GM23248 (cell line): ENCODE data around the gene SPINT2. TPM values are rescaled to one million over a fixed set of nuclear protein-coding genes. Genes with fewer than 3 reads are reported as not detected.
A peak's percentile ranks its signal among the peaks of the same experiment; 100 is the strongest.

Source experiments
- DNase-seq: peaks from one replicate; pipeline ENCODE4 v3.0.0-alpha.2; 2015
- H2AFZ ChIP-seq: fragments of 200-600 bp; sonication (generic); 2 replicates; pipeline ENCODE4 v1.6.1; 2016; ENCODE audit warnings: antibody characterized with exemption
- H3F3A ChIP-seq: fragments of 200-600 bp; sonication (generic); 2 replicates; pipeline ENCODE4 v1.6.1; 2016; ENCODE audit warnings: mild to moderate bottlenecking, antibody characterized with exemption, mixed run types; ENCODE audit not compliant: insufficient read depth
- H3K27ac ChIP-seq: fragments of 200-600 bp; sonication (generic); 2 replicates; pipeline ENCODE4 v1.5.1; 2016; ENCODE audit warnings: mild to moderate bottlenecking
- H3K27me3 ChIP-seq: fragments of 200-600 bp; sonication (generic); replicated peaks from 2 replicates; pipeline ENCODE4 v1.6.1; 2016; ENCODE audit warnings: mild to moderate bottlenecking; ENCODE audit not compliant: insufficient read depth
- H3K36me3 ChIP-seq: fragments of 200-600 bp; sonication (generic); 2 replicates; pipeline ENCODE4 v1.6.1; 2016; ENCODE audit warnings: low read depth, mild to moderate bottlenecking
- H3K4me1 ChIP-seq: fragments of 200-600 bp; sonication (generic); 2 replicates; pipeline ENCODE4 v1.6.1; 2016; ENCODE audit warnings: mild to moderate bottlenecking; ENCODE audit not compliant: insufficient read depth
- H3K4me2 ChIP-seq: fragments of 200-600 bp; sonication (generic); one replicate; pipeline ENCODE4 v1.6.1; 2016; ENCODE audit warnings: mild to moderate bottlenecking; ENCODE audit not compliant: unreplicated experiment
- H3K4me3 ChIP-seq: fragments of 200-600 bp; sonication (generic); 2 replicates; pipeline ENCODE4 v1.5.1; 2016; ENCODE audit warnings: mild to moderate bottlenecking
- H3K79me2 ChIP-seq: fragments of 200-600 bp; sonication (generic); 2 replicates; pipeline ENCODE4 v1.6.1; 2016; ENCODE audit warnings: mild to moderate bottlenecking; ENCODE audit not compliant: insufficient read depth
- H3K9ac ChIP-seq: fragments of 200-600 bp; sonication (generic); 2 replicates; pipeline ENCODE4 v1.6.1; 2016; ENCODE audit warnings: mild to moderate bottlenecking
- H3K9me2 ChIP-seq: fragments of 200-600 bp; sonication (generic); 2 replicates; pipeline ENCODE4 v1.6.1; 2016; ENCODE audit warnings: mixed run types, mild to moderate bottlenecking, moderate library complexity; ENCODE audit not compliant: insufficient read depth
- H3K9me3 ChIP-seq: fragments of 200-600 bp; sonication (generic); one replicate; pipeline ENCODE4 v1.6.1; 2017; ENCODE audit warnings: low read depth
- H4K20me1 ChIP-seq: fragments of 200-600 bp; sonication (generic); 2 replicates; pipeline ENCODE4 v1.6.0; 2016; ENCODE audit not compliant: insufficient read depth
- EZH2 ChIP-seq: fragments of 200-600 bp; sonication (generic); IDR thresholded peaks from 2 replicates; pipeline ENCODE4 v1.6.1; 2018; ENCODE audit warnings: antibody characterized with exemption, mild to moderate bottlenecking; ENCODE audit not compliant: insufficient read depth, poor library complexity, severe bottlenecking
- EZH2phosphoT487 ChIP-seq: fragments of 200-600 bp; sonication (generic); IDR thresholded peaks from 2 replicates; pipeline ENCODE4 v1.6.1; 2018; ENCODE audit warnings: antibody characterized with exemption, moderate library complexity, mild to moderate bottlenecking, low read depth; ENCODE audit not compliant: insufficient read depth
- WGBS, 2 experiments: methylation state at CpG; one replicate each; pipeline ENCODE4 v1.1.6; 2015 to 2017; ENCODE audit warnings: low lambda C conversion rate in 2 of 2, low coverage in 1 of 2; ENCODE audit errors: missing lambda C conversion rate in 2 of 2; 5-methylcytosine and 5-hydroxymethylcytosine counted together
- in situ Hi-C: fragments of 300-500 bp; cut with MboI; formaldehyde crosslinking; loops from 2 replicates; pipeline ENCODE4 v1.15.0; 2020
- polyA plus RNA-seq: library from polyadenylated mRNA; unstranded; fragments of >200 nt; fragmentation: Nextera tagmentation; extraction: Ambion mirVana; gene quantifications from 2 replicates; pipeline ENCODE4 v1.2.1, GENCODE V29; 2016
- total RNA-seq: library from RNA; depleted of rRNA; stranded (reverse); fragments of >200 nt; shearing (Covaris generic); gene quantifications from 2 replicates; pipeline ENCODE4 v1.2.3, GENCODE V29; 2014

The SPINT2 gene
- total and polyA plus RNA-seq, 2 experiments from 2014 or later, result 3.2 to 9.3 TPM

- Histone ChIP-seq H3K79me2 (no peaks in the 10 kb centered on the region), H4K20me1 (no peaks in the 10 kb centered on the region), H3K36me3 (no peaks in the 10 kb centered on the region), H2AFZ (no peak overlapping the region), H3K9me3 (no peaks in the 10 kb centered on the region), H3K27ac (no peak overlapping the region), H3K9me2 (no peaks in the 10 kb centered on the region), H3K9ac (no peak overlapping the region), H3K4me2 (no peak overlapping the region), H3K4me3 (no peak overlapping the region), H3K4me1 (peaks cover 16% of the 10 kb centered on the region), H3K27me3 (no peaks in the 10 kb centered on the region), H3F3A (no peaks in the 10 kb centered on the region)
- 90 to 91% methylated on average over 9 of the region's 9 CpGs for WGBS, 2 experiments
- in situ Hi-C loops, result no loop called here
- no peak for TF ChIP-seq EZH2phosphoT487
- no peak for TF ChIP-seq EZH2
- DNase-seq, result no peak
These were observed 28.9 kb downstream of the SPINT2 start for GRCh38 chr19:38293281-38293680.

- H4K20me1 ChIP-seq, result no peaks in the 10 kb centered on the region
- TF ChIP-seq EZH2phosphoT487 (no peak), EZH2 (no peak)
- DNase-seq, result no peak
- H3K4me3 ChIP-seq, result no peak overlapping the region
- H3K9me3 ChIP-seq, result no peaks in the 10 kb centered on the region
- no peaks in the 10 kb centered on the region for H3K79me2 ChIP-seq
- no peaks in the 10 kb centered on the region for H3K27me3 ChIP-seq
- H3K27ac ChIP-seq, result no peak overlapping the region
- H3F3A ChIP-seq, result no peaks in the 10 kb centered on the region
- H3K4me2 ChIP-seq, result no peak overlapping the region
- H2AFZ ChIP-seq, result no peak overlapping the region
- WGBS, 2 experiments, result 67 to 81% methylated on average over 8 of the region's 8 CpGs
- no peaks in the 10 kb centered on the region for H3K36me3 ChIP-seq
- no peaks in the 10 kb centered on the region for H3K9me2 ChIP-seq
- no peak overlapping the region for H3K9ac ChIP-seq
- peaks cover 16% of the 10 kb centered on the region for H3K4me1 ChIP-seq
- in situ Hi-C loops, result no loop called here
These were observed 29.7 kb downstream of the SPINT2 start for GRCh38 chr19:38294090-38294489.

GRCh38 chr19:38298821-38299680 is 34.7 kb downstream of the SPINT2 start:
- no peaks in the 10 kb centered on the region for H3K9me3 ChIP-seq
- H3F3A ChIP-seq, result peaks cover 21% of the 10 kb centered on the region
- no peak for DNase-seq
- no peak overlapping the region for H3K27ac ChIP-seq
- no peak overlapping the region for H3K9ac ChIP-seq
- 57 to 62% methylated on average over 11 of the region's 11 CpGs for WGBS, 2 experiments
- H4K20me1 ChIP-seq, result no peaks in the 10 kb centered on the region
- no peak overlapping the region for H2AFZ ChIP-seq
- no peak overlapping the region for H3K4me3 ChIP-seq
- in situ Hi-C loops, result no loop called here
- peaks cover 11% of the 10 kb centered on the region for H3K4me1 ChIP-seq
- no peaks in the 10 kb centered on the region for H3K36me3 ChIP-seq
- no peaks in the 10 kb centered on the region for H3K27me3 ChIP-seq
- no peaks in the 10 kb centered on the region for H3K9me2 ChIP-seq
- no peaks in the 10 kb centered on the region for H3K79me2 ChIP-seq
- TF ChIP-seq EZH2phosphoT487 (no peak), EZH2 (no peak)
- H3K4me2 ChIP-seq, result no peak overlapping the region

- Histone ChIP-seq H3K9me3 (no peaks in the 10 kb centered on the region), H3K4me3 (no peak within 1 kb of the TSS), H3K27ac (no peak within 1 kb of the TSS), H3K9ac (no peak within 1 kb of the TSS), H3K4me2 (no peak within 1 kb of the TSS), H3K27me3 (no peaks in the 10 kb centered on the region), H3K36me3 (no peaks in the 10 kb centered on the region; the same call in 1 of the 2 replicates), H4K20me1 (no peaks in the 10 kb centered on the region), H3K9me2 (no peaks in the 10 kb centered on the region), H3K79me2 (no peaks in the 10 kb centered on the region), H3K4me1 (peaks cover 11% of the 10 kb centered on the region), H3F3A (peaks cover 21% of the 10 kb centered on the region), H2AFZ (no peak within 1 kb of the TSS)
- TF ChIP-seq EZH2 (no peak), EZH2phosphoT487 (no peak)
- DNase-seq, result peak; percentile 22
- in situ Hi-C loops, result no loop called here
- WGBS, 2 experiments, result 72% methylated on average over 27 to 28 of the region's 28 CpGs
These were observed 39.4 kb downstream of the SPINT2 start, which contains the start of gene C19orf33 for GRCh38 chr19:38303517-38304351. TSS of gene C19orf33 (plus strand) at chr19:38304251. CDS start at chr19:38304262, 11 bp downstream.
